HepG2 (cell line): ENCODE data around the gene HYAL1. TPM values are rescaled to one million over a fixed set of nuclear protein-coding genes. Genes with fewer than 3 reads are reported as not detected.

Experiments used
- AKNA ChIP-seq: sonication (generic); formaldehyde crosslinking; IDR thresholded peaks from 2 replicates; pipeline ENCODE4 v1.4.0; 2020; ENCODE audit warnings: missing genetic modification reagents, borderline replicate concordance
- DRAP1 ChIP-seq: IDR thresholded peaks from 2 replicates; pipeline ENCODE4 v1.6.1; 2016; ENCODE audit warnings: missing genetic modification reagents, missing compliant biosample characterization
- FOXC1 ChIP-seq: sonication (generic); formaldehyde crosslinking; IDR thresholded peaks from 2 replicates; pipeline ENCODE4 v1.8.0; 2022; ENCODE audit warnings: mild to moderate bottlenecking, missing genetic modification reagents, borderline replicate concordance
- FOXJ3 ChIP-seq: sonication (generic); formaldehyde crosslinking; IDR thresholded peaks from 2 replicates; pipeline ENCODE4 v1.4.0; 2020; ENCODE audit warnings: missing genetic modification reagents, mild to moderate bottlenecking, borderline replicate concordance
- HOXA9 ChIP-seq: sonication (generic); formaldehyde crosslinking; IDR thresholded peaks from 2 replicates; pipeline ENCODE4 v1.8.1; 2022; ENCODE audit warnings: missing genetic modification reagents, mild to moderate bottlenecking, moderate library complexity, borderline replicate concordance
- PCBP1 ChIP-seq: fragments of 200-400 bp; formaldehyde crosslinking; IDR thresholded peaks from 2 replicates; pipeline ENCODE4 v1.6.1; 2017; ENCODE audit warnings: mild to moderate bottlenecking, low read depth, low read length, borderline replicate concordance
- PITX1 ChIP-seq: sonication (generic); formaldehyde crosslinking; IDR thresholded peaks from 2 replicates; pipeline ENCODE4 v1.5.1; 2020; ENCODE audit warnings: mild to moderate bottlenecking, missing genetic modification reagents
- PPARG ChIP-seq: conservative IDR thresholded peaks from 2 replicates; pipeline ENCODE4 v1.6.1; 2016; ENCODE audit warnings: missing biosample characterization, missing genetic modification reagents
- RARA ChIP-seq: IDR thresholded peaks from 2 replicates; pipeline ENCODE4 v1.6.1; 2016; ENCODE audit warnings: missing genetic modification reagents, missing compliant biosample characterization
- RXRB ChIP-seq: IDR thresholded peaks from 2 replicates; pipeline ENCODE4 v1.6.1; 2016; ENCODE audit warnings: borderline replicate concordance, missing genetic modification reagents, missing compliant biosample characterization
- SKI ChIP-seq: fragments of 450-650 bp; IDR thresholded peaks from one replicate; pipeline ENCODE4 v1.6.1; 2018; ENCODE audit warnings: mild to moderate bottlenecking; ENCODE audit not compliant: partially characterized antibody
- SMARCE1 ChIP-seq: fragments of 450-650 bp; IDR thresholded peaks from 2 replicates; pipeline ENCODE4 v1.6.1; 2017; ENCODE audit warnings: borderline replicate concordance
- SNAI1 ChIP-seq: sonication (generic); formaldehyde crosslinking; IDR thresholded peaks from 2 replicates; pipeline ENCODE4 v1.5.0; 2020; ENCODE audit warnings: mild to moderate bottlenecking, missing genetic modification reagents, borderline replicate concordance
- XBP1 ChIP-seq: sonication (generic); formaldehyde crosslinking; IDR thresholded peaks from 2 replicates; pipeline ENCODE4 v1.5.0; 2020; ENCODE audit warnings: missing genetic modification reagents
- ZBTB38 ChIP-seq: sonication (generic); formaldehyde crosslinking; IDR thresholded peaks from 2 replicates; pipeline ENCODE4 v1.5.1; 2020; ENCODE audit warnings: mild to moderate bottlenecking, missing genetic modification reagents
- ZFYVE20 ChIP-seq: sonication (generic); formaldehyde crosslinking; IDR thresholded peaks from 2 replicates; pipeline ENCODE4 v1.8.0; 2023; ENCODE audit warnings: low read depth, mild to moderate bottlenecking, moderate library complexity, missing genetic modification reagents, borderline replicate concordance
- ZKSCAN5 ChIP-seq: sonication (generic); formaldehyde crosslinking; IDR thresholded peaks from 2 replicates; pipeline ENCODE4 v1.5.1; 2020; ENCODE audit warnings: mild to moderate bottlenecking, missing genetic modification reagents
- ZNF441 ChIP-seq: sonication (generic); formaldehyde crosslinking; IDR thresholded peaks from 2 replicates; pipeline ENCODE4 v1.7.0; 2021; ENCODE audit warnings: missing genetic modification reagents, borderline replicate concordance
- ZNF576 ChIP-seq: sonication (generic); formaldehyde crosslinking; IDR thresholded peaks from 2 replicates; pipeline ENCODE4 v1.4.0; 2020; ENCODE audit warnings: mild to moderate bottlenecking, missing genetic modification reagents
- ZNF616 ChIP-seq: sonication (generic); formaldehyde crosslinking; IDR thresholded peaks from 2 replicates; pipeline ENCODE4 v1.5.0; 2020; ENCODE audit warnings: low read depth, mild to moderate bottlenecking, missing genetic modification reagents
- ZNF704 ChIP-seq: sonication (generic); formaldehyde crosslinking; IDR thresholded peaks from 2 replicates; pipeline ENCODE4 v1.8.1; 2023; ENCODE audit warnings: mild to moderate bottlenecking, inconsistent platforms, moderate library complexity, missing genetic modification reagents, borderline replicate concordance
- polyA plus RNA-seq, 8 experiments: library from polyadenylated mRNA; depleted of rRNA in 3 of 8; stranded (reverse) in 7 of 8; unstranded in 1 of 8; fragments of >200 nt; fragmentation: Illumina TruSeq in 4 of 8; extraction: Trizol in 4 of 8; gene quantifications; 2 replicates each; pipeline versions ENCODE4 v1.2.1 to v1.2.3, GENCODE V29; 2011 to 2016; ENCODE audit warnings: low read depth in 4 of 8, missing spikeins in 1 of 8, mixed read lengths in 1 of 8; ENCODE audit not compliant: insufficient read depth in 1 of 8
- total RNA-seq, 5 experiments: library from RNA; depleted of rRNA; stranded (reverse); fragments of >200 nt; fragmentation: Illumina TruSeq; extraction: Trizol; gene quantifications; 2 replicates each; pipeline ENCODE4 v1.2.3, GENCODE V29; 2016; ENCODE audit warnings: low read depth in 1 of 5

HYAL1 gene
- total and polyA plus RNA-seq, 2 of the 13 experiments (the other 11 are each of a cell fraction or from before 2014, with no cell fraction given), result 76.5 to 193 TPM

GRCh38 chr3:50337175-50337861, 33.9 kb upstream of the HYAL1 start (continued):
- TF ChIP-seq FOXC1 (CRISPR knock-in tag) (peak; percentile 96; the same call in 1 of the 2 replicates), ZNF704 (CRISPR knock-in tag) (peak; percentile 71; the same call in 1 of the 2 replicates), HOXA9 (CRISPR knock-in tag) (peak; percentile 95), RARA (no peak; the same call in none of the 2 replicates), ZBTB38 (CRISPR knock-in tag) (peak; percentile 27; the same call in 1 of the 2 replicates), ZNF576 (CRISPR knock-in tag) (0 out of 2 replicates have a peak, but pooled peaks have one; percentile 25), SKI (peak; percentile 27), SMARCE1 (no peak), PCBP1 (0 out of 2 replicates have a peak, but pooled peaks have one; percentile 26), AKNA (CRISPR knock-in tag) (no peak), ZNF441 (peak; percentile 26; the same call in 1 of the 2 replicates), FOXJ3 (peak; percentile 9; the same call in 1 of the 2 replicates), ZFYVE20 (CRISPR knock-in tag) (no peak), XBP1 (CRISPR knock-in tag) (no peak), ZKSCAN5 (CRISPR knock-in tag) (no peak), PPARG (no peak), PITX1 (CRISPR knock-in tag) (peak; percentile 20; the same call in 1 of the 2 replicates), RXRB (CRISPR knock-in tag) (peak; percentile 40; the same call in 1 of the 2 replicates), ZNF616 (CRISPR knock-in tag) (no peak; the same call in 1 of the 2 replicates), DRAP1 (CRISPR knock-in tag) (peak; percentile 84), SNAI1 (peak; percentile 77; the same call in 1 of the 2 replicates)
